Posterior vena cava (tissue), 2 donors: ENCODE results near the gene OTUB1. TPM values are rescaled to one million over a fixed set of nuclear protein-coding genes. Genes with fewer than 3 reads are reported as not detected.
"Not testable (repeated sequence)": the region's sequence is repeated elsewhere in the genome, so short reads cannot be mapped to it uniquely, and the experiment has no call there.

Experiments used
- DNase-seq: peaks from one replicate; pipeline ENCODE4 v3.0.0-alpha.2; 2020; ENCODE audit warnings: low spot score
- intact Hi-C, 2 donors: fragments of 100-400 bp; cut with DNase I; formaldehyde crosslinking; loops; one replicate each; pipeline versions ENCODE4 v1.14.1 to v1.14.2; 2022 to 2023
- long read RNA-seq, 2 donors: library from polyadenylated mRNA; unstranded; transcript quantifications; one replicate each; pipeline ENCODE4 v2.0.0, GENCODE V29; 2020 to 2021
- total RNA-seq, 2 donors: library from RNA; stranded (reverse); fragmentation: NEBNext Ultra II Directional; extraction: Animal tissue kit (Norgen Biotek cat#: 25700); gene quantifications; one replicate each; pipeline ENCODE4 v1.2.1, GENCODE V29; 2021
- donor health status: DM: yes; HTN: yes; CAD: no.
- donor health status: DM: yes; HTN: yes; CAD: no.

Gene OTUB1
- total RNA-seq = 10 to 100 TPM; 37.7 to 41.3 TPM
- long read RNA-seq, donor 1, transcript OTUB1-209 (7 exons, 1,729 nt) = major isoform, 24 of 29 reads
- long read RNA-seq, donor 1, partial matches to known transcripts = 1 of 29 reads
- long read RNA-seq, donor 1, other reads (novel, unspliced or antisense) = 1 of 29 reads
- long read RNA-seq, donor 2, transcript OTUB1-201 (6 exons, 2,493 nt) = minor isoform, 10 of 89 reads
- long read RNA-seq, donor 2, transcript OTUB1-209 (7 exons, 1,729 nt) = major isoform, 70 of 89 reads
- long read RNA-seq, donor 2, partial matches to known transcripts = 2 of 89 reads
- long read RNA-seq, donor 2, other reads (novel, unspliced or antisense) = 7 of 89 reads

GRCh38 chr11:63986156-63986931, at the start of gene OTUB1:
Gene OTUB1 (plus strand): TSS chr11:63986438. CDS start chr11:63986457, 19 bp downstream.
- intact Hi-C loops = no loop called here
- peak; percentile 96 for DNase-seq

GRCh38 chr11:63937713-63938478, 48.3 kb upstream of the OTUB1 start:
- intact Hi-C loops = no loop called here
- DNase-seq = no peak

- intact Hi-C loops = loop anchor here in 1 of 2 donors (1.0 kb wide), 1 partner anchor 30 kb away; no protein-coding TSS in a partner anchor
- peak; percentile 96 for DNase-seq
Measured at GRCh38 chr11:63938479-63939396, 47.5 kb upstream of the OTUB1 start, which contains the start of gene NAA40. Gene NAA40 (plus strand): TSS chr11:63939002. CDS start chr11:63939097, 95 bp downstream.

- peak; percentile 81 for DNase-seq
- intact Hi-C loops = loop anchor here in 1 of 2 donors (1.0 kb wide), 1 partner anchor 29 kb away; no protein-coding TSS in a partner anchor
Measured at GRCh38 chr11:63939397-63939891, 46.8 kb upstream of the OTUB1 start.

GRCh38 chr11:63940786-63941185, 45.5 kb upstream of the OTUB1 start:
- no peak for DNase-seq
- intact Hi-C loops = no loop called here

- no peak for DNase-seq
- intact Hi-C loops = no loop called here
Measured at GRCh38 chr11:63941901-63942300, 44.3 kb upstream of the OTUB1 start.

- intact Hi-C loops = no loop called here
- no peak for DNase-seq
Measured at GRCh38 chr11:63942803-63943202, 43.4 kb upstream of the OTUB1 start.

- intact Hi-C loops = no loop called here
- no peak for DNase-seq
Measured at GRCh38 chr11:63944987-63945386, 41.3 kb upstream of the OTUB1 start.

- intact Hi-C loops = loop anchor here (1.0 kb wide), 2 partner anchors 108 to 109 kb away; no protein-coding TSS in a partner anchor
- peak; percentile 87 for DNase-seq
Measured at GRCh38 chr11:63945477-63946163, 40.6 kb upstream of the OTUB1 start.

GRCh38 chr11:63951779-63952536, 34.3 kb upstream of the OTUB1 start:
- no peak for DNase-seq
- intact Hi-C loops = no loop called here

- intact Hi-C loops = no loop called here
- no peak for DNase-seq
Measured at GRCh38 chr11:63952570-63952969, 33.7 kb upstream of the OTUB1 start.

- DNase-seq = no peak
- intact Hi-C loops = no loop called here
Measured at GRCh38 chr11:63958008-63958407, 28.2 kb upstream of the OTUB1 start.

GRCh38 chr11:63961608-63962412, 24.4 kb upstream of the OTUB1 start:
- intact Hi-C loops = no loop called here
- DNase-seq = no peak

GRCh38 chr11:63963895-63964294, 22.3 kb upstream of the OTUB1 start:
- DNase-seq, intact Hi-C loops: not testable (repeated sequence)

GRCh38 chr11:63966444-63966843, 19.8 kb upstream of the OTUB1 start:
- DNase-seq = no peak
- intact Hi-C loops = no loop called here

- DNase-seq = no peak
- intact Hi-C loops = no loop called here
Measured at GRCh38 chr11:63969461-63969860, 16.8 kb upstream of the OTUB1 start.
